IPS-NIHi7 (cell line): ENCODE measurements around the gene MTF1.

Source experiments
- DNase-seq: peaks from one replicate; pipeline ENCODE4 v3.0.0; 2012; ENCODE audit warnings: mixed read lengths; ENCODE audit errors: extremely low spot score

MTF1 gene

GRCh38 chr1:37831109-37831508 is 28.3 kb downstream of the MTF1 start:
- DNase-seq: no peak

- no peak for DNase-seq
Measured at GRCh38 chr1:37828410-37829074, 30.9 kb downstream of the MTF1 start.

GRCh38 chr1:37825506-37825905 is 33.9 kb downstream of the MTF1 start:
- no peak for DNase-seq

- DNase-seq: no peak
Measured at GRCh38 chr1:37824001-37824400, 35.4 kb downstream of the MTF1 start.

GRCh38 chr1:37822906-37823815 is 36.2 kb downstream of the MTF1 start:
- DNase-seq: no peak

- no peak for DNase-seq
Measured at GRCh38 chr1:37821481-37821880, 37.9 kb downstream of the MTF1 start.

GRCh38 chr1:37817481-37817880 is 41.9 kb downstream of the MTF1 start:
- DNase-seq: peak; percentile 29

- DNase-seq: no peak
Measured at GRCh38 chr1:37814252-37814651, 45.1 kb downstream of the MTF1 start.

GRCh38 chr1:37813529-37814145 is 45.8 kb downstream of the MTF1 start:
- DNase-seq: no peak

- DNase-seq: peak; percentile 78
Measured at GRCh38 chr1:37811027-37811655, 48.3 kb downstream of the MTF1 start.

GRCh38 chr1:37809942-37810341 is 49.5 kb downstream of the MTF1 start:
- no peak for DNase-seq

GRCh38 chr1:37808369-37809319 is 50.7 kb downstream of the MTF1 start:
- DNase-seq: peak; percentile 88

GRCh38 chr1:37807555-37808368 is 51.6 kb downstream of the MTF1 start, which contains the start of the genes C1orf122 and YRDC:
Gene C1orf122, plus strand, starts transcription at chr1:37807790. Its CDS starts 615 bp downstream, at chr1:37808405.
Gene YRDC, minus strand, starts transcription at chr1:37808208. Its CDS starts 28 bp downstream, at chr1:37808180.
- DNase-seq: peak; percentile 98

GRCh38 chr1:37807220-37807554 is 52.2 kb downstream of the MTF1 start:
- DNase-seq: no peak

GRCh38 chr1:37802439-37802838 is 57.0 kb downstream of the MTF1 start:
- DNase-seq: no peak

GRCh38 chr1:37797750-37798345 is 61.5 kb downstream of the MTF1 start:
- no peak for DNase-seq

GRCh38 chr1:37795340-37796125 is 63.9 kb downstream of the MTF1 start:
- peak; percentile 93 for DNase-seq
